ENCODE measurements around the gene TPD52L1.

The TPD52L1 gene, protein sequence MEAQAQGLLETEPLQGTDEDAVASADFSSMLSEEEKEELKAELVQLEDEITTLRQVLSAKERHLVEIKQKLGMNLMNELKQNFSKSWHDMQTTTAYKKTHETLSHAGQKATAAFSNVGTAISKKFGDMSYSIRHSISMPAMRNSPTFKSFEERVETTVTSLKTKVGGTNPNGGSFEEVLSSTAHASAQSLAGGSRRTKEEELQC

DNA sequence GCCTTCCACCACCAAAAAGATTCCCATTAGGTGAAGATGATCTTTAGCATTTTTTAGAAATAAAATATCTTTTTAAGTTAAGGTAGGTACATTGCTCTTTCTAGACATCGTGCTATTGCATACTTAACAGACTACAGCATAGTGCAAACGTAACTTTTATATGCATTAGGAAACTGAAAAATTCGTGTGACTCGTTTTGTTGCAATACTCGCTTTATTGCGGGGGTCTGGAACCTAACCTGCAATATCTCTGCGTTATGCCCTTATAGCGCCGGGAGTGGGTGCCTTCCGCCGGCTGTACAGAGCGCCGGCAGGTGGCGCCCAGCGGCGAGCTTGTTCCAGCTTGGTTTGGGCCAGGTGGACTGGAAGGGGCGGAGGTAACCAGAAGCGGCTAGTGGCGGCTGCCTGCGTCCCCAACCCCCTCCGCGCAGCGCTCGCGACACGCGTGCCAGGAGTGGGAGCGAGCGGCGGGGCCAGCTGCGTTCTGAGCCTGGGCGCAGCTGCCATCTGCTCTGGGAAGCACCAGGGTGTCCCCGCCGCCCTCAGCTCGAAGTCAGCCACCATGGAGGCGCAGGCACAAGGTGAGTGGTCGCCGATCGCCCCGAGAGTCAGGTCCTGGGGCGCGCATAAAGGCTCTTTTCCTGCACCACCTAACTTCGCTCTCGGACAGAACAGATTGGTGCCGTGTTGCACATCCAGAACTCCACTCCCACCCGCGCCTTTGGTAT is at the start of gene TPD52L1:
Gene TPD52L1 (plus strand): TSS at position 383 of the 727 bp plus-strand sequence. CDS start 179 bp downstream, at position 562.
- H3K4me3 ChIP-seq (ENCODE audit: control insufficient read depth, low read depth, low read length), result peak within 1 kb of the TSS; percentile 67
- TF ChIP-seq, protein P1, sequence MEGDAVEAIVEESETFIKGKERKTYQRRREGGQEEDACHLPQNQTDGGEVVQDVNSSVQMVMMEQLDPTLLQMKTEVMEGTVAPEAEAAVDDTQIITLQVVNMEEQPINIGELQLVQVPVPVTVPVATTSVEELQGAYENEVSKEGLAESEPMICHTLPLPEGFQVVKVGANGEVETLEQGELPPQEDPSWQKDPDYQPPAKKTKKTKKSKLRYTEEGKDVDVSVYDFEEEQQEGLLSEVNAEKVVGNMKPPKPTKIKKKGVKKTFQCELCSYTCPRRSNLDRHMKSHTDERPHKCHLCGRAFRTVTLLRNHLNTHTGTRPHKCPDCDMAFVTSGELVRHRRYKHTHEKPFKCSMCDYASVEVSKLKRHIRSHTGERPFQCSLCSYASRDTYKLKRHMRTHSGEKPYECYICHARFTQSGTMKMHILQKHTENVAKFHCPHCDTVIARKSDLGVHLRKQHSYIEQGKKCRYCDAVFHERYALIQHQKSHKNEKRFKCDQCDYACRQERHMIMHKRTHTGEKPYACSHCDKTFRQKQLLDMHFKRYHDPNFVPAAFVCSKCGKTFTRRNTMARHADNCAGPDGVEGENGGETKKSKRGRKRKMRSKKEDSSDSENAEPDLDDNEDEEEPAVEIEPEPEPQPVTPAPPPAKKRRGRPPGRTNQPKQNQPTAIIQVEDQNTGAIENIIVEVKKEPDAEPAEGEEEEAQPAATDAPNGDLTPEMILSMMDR (IDR thresholded peaks at IDR 0.05; ENCODE audit: control insufficient read depth, insufficient read depth, low read depth, low read length, missing control alignments), result peak; percentile 95

DNA sequence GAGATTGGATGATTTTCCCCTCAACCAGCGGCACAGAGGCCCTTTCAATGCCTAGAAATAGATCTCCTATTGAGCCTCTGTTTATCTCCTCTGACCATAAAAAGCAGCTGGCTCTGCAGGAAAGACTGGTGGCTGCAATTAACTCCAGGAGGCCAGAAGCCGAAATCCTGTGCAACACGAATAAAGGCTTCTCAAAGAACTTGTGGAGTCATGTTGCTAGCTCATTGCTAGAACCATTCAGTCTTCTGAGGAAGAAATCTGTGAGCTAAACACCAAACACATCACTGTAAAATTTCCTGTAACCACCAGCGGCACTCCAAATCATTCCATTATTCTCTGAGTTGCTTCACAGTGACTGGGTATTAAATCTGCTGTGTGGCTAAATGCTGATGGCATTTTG is 49.1 kb upstream of the TPD52L1 start:
- TF ChIP-seq, protein P1 (IDR thresholded peaks at IDR 0.05; ENCODE audit: control insufficient read depth, insufficient read depth, low read depth, low read length, missing control alignments), result no peak
- peak; percentile 89 for DNase-seq (ENCODE audit: low read depth)
- no peak overlapping the region for H3K4me3 ChIP-seq (ENCODE audit: control insufficient read depth, low read depth, low read length)

More for the DNA sequence above, at the start of gene TPD52L1:
- DNase-seq (ENCODE audit: low read depth), result no peak

DNA sequence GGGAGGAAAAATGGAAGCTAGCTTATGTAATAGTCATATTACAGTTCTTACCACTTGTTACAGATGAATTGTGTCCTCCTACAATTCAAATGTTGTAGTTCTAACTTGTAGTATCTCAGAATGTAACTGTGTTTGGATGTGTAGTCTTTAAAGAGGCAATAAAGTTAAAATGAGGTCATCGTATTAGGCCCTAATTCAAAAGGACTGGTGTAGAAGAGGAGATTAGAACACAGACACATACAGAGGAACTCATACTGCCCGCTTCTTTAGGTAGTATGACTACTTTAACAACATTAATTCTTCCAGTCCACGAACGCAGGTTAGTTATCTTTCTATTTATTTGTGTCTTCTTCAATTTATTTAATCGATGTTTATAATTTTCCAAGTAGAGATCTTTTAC is 46.5 kb upstream of the TPD52L1 start:
- TF ChIP-seq, protein P1 (IDR thresholded peaks at IDR 0.05; ENCODE audit: control insufficient read depth, insufficient read depth, low read depth, low read length, missing control alignments), result no peak
- DNase-seq (ENCODE audit: low read depth), result no peak
- H3K4me3 ChIP-seq (ENCODE audit: control insufficient read depth, low read depth, low read length), result no peak overlapping the region

DNA sequence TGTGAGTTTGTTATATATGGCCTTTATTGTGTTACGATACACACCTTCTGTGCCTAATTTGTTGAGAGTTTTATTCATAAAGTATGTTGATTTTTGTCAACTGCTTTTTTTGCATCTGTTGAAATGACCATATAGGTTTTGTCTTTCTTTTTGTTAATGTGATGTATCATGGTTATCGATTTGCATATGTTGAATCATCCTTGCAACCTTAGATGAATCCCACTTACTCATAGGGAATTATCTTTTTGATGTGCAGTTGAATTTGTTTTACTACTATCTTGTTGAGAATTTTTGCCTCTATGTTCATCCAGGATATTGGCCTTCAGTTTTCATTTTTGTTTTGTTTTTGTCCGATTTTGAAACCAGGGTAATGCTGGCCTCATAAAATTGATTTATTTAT is 45.7 kb upstream of the TPD52L1 start:
- TF ChIP-seq, protein P1 (IDR thresholded peaks at IDR 0.05; ENCODE audit: control insufficient read depth, insufficient read depth, low read depth, low read length, missing control alignments), result no peak
- DNase-seq (ENCODE audit: low read depth), result no peak
- H3K4me3 ChIP-seq (ENCODE audit: control insufficient read depth, low read depth, low read length), result no peak overlapping the region

DNA sequence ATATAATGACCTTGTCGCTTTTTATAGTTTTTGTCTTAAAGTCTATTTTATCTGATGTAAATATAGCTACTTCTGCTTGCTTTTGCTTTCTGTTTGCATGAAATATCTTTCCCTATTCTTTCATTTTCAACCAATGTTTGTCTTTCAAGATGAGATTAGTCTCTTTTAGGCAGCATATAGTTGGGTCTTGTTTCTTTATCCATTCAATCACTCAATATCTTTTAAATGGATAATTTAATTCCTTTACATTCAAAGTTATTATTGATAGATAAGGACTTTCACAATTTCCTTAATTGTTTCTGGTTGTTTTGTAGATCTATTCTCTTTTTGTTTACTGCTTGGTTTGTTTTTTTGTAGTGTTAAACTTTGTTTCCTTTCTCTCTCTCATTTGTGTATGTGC is 43.5 kb upstream of the TPD52L1 start:
- DNase-seq (ENCODE audit: low read depth), result no peak
- H3K4me3 ChIP-seq (ENCODE audit: control insufficient read depth, low read depth, low read length), result no peak overlapping the region
- TF ChIP-seq, protein P1 (IDR thresholded peaks at IDR 0.05; ENCODE audit: control insufficient read depth, insufficient read depth, low read depth, low read length, missing control alignments), result no peak

DNA sequence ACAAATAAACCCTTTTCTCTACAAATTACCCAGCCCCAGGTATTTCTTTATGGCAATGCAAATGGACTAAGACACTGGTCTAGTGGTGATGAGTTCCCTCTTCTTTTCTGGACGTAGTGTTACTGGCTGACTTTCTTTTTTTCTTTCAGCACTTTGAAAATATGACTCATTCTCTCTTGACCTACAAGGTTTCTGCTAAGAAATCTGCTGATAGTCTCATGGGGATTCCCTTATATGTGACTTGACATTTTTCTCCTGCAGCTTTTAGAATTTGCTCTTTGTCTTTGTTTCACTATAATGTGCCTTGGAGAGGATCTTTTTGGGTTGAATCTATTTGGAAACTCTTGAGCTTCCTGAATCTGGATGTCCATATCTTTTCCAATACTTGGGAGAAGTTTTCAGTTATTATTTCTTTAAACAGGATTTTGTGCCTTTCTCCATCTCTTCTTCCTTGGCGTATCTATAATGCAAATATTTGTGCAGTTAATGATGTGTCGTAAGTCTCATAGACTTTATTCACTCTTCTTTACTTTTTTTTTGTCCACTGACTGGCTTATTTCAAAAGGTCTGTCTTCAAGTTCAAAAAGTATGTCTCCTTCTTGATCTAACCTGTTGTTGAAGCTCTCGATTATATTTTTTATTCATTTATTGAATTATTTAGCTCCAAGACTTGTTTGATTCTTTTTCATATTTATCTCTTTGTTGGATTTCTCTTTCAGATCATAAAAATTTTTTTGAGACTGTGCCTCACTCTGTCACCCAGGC is 42.2 kb upstream of the TPD52L1 start:
- DNase-seq (ENCODE audit: low read depth), result no peak
- TF ChIP-seq, protein P1 (IDR thresholded peaks at IDR 0.05; ENCODE audit: control insufficient read depth, insufficient read depth, low read depth, low read length, missing control alignments), result no peak
- H3K4me3 ChIP-seq (ENCODE audit: control insufficient read depth, low read depth, low read length), result no peak overlapping the region

Data from AG09309 (cell line).